Dendritic cell treated with granulocyte-macrophage colony-stimulating factor and Interleukin-4, amounts not matched to agents 40 ng/mL and 50 ng/mL, for 4 days (primary cell): Measurements from ENCODE around the gene CFAP53.

ENCODE experiments used
- H3K27ac Mint-ChIP-seq: one replicate; pipeline ENCODE4 v1.8.0; 2022; ENCODE audit warnings: mild to moderate bottlenecking, mixed read lengths
- H3K27me3 Mint-ChIP-seq: one replicate; pipeline ENCODE4 v1.8.0; 2022; ENCODE audit warnings: mild to moderate bottlenecking, mixed read lengths
- H3K36me3 Mint-ChIP-seq: one replicate; pipeline ENCODE4 v1.8.0; 2022; ENCODE audit warnings: low read depth, mixed read lengths
- H3K4me1 Mint-ChIP-seq: one replicate; pipeline ENCODE4 v1.8.0; 2022; ENCODE audit warnings: low read depth, mixed read lengths
- H3K4me3 Mint-ChIP-seq: one replicate; pipeline ENCODE4 v1.8.0; 2022; ENCODE audit warnings: mild to moderate bottlenecking, moderate library complexity, mixed read lengths
- H3K9me3 Mint-ChIP-seq: one replicate; pipeline ENCODE4 v1.8.0; 2022; ENCODE audit warnings: mixed read lengths
- intact Hi-C: fragments of 100-400 bp; cut with micrococcal nuclease; formaldehyde crosslinking; loops from one replicate; pipeline ENCODE4 v1.15.0; 2022

Gene CFAP53

GRCh38 chr18:50284255-50284885 is 18.1 kb upstream of the CFAP53 start:
- intact Hi-C loops: loop anchor here (10.0 kb wide), 2 partner anchors 470 to 790 kb away; partner anchors contain the start of genes ACAA2 and RPL17
- peak overlapping the region; percentile 35 for H3K27ac Mint-ChIP-seq
- H3K4me3 Mint-ChIP-seq: no peak overlapping the region
- H3K9me3 Mint-ChIP-seq: no peaks in the 10 kb centered on the region
- H3K27me3 Mint-ChIP-seq: no peaks in the 10 kb centered on the region
- H3K36me3 Mint-ChIP-seq: peaks cover 78% of the 10 kb centered on the region
- H3K4me1 Mint-ChIP-seq: peaks cover 74% of the 10 kb centered on the region

- no peak overlapping the region for H3K4me3 Mint-ChIP-seq
- peak overlapping the region; percentile 35 for H3K27ac Mint-ChIP-seq
- H3K4me1 Mint-ChIP-seq: peaks cover 73% of the 10 kb centered on the region
- H3K27me3 Mint-ChIP-seq: no peaks in the 10 kb centered on the region
- H3K36me3 Mint-ChIP-seq: peaks cover 84% of the 10 kb centered on the region
- H3K9me3 Mint-ChIP-seq: no peaks in the 10 kb centered on the region
- intact Hi-C loops: loop anchor here (10.0 kb wide), 2 partner anchors 469 to 789 kb away; partner anchors contain the start of genes ACAA2 and RPL17
Observed at GRCh38 chr18:50283469-50284209, 17.3 kb upstream of the CFAP53 start.

GRCh38 chr18:50282521-50283335 is 16.4 kb upstream of the CFAP53 start:
- peaks cover 83% of the 10 kb centered on the region for H3K36me3 Mint-ChIP-seq
- peak overlapping the region; percentile 95 for H3K4me3 Mint-ChIP-seq
- intact Hi-C loops: loop anchor here (10.0 kb wide), 2 partner anchors 468 to 788 kb away; partner anchors contain the start of genes ACAA2 and RPL17
- H3K27me3 Mint-ChIP-seq: no peaks in the 10 kb centered on the region
- no peak overlapping the region for H3K27ac Mint-ChIP-seq
- H3K4me1 Mint-ChIP-seq: peaks cover 73% of the 10 kb centered on the region
- H3K9me3 Mint-ChIP-seq: no peaks in the 10 kb centered on the region

- peaks cover 78% of the 10 kb centered on the region for H3K36me3 Mint-ChIP-seq
- no peaks in the 10 kb centered on the region for H3K27me3 Mint-ChIP-seq
- intact Hi-C loops: loop anchor here (1.0 to 10.0 kb wide), 4 partner anchors 16 to 787 kb away; partner anchors contain the start of genes ACAA2, CFAP53 and RPL17
- peak overlapping the region; percentile 95 for H3K4me3 Mint-ChIP-seq
- H3K9me3 Mint-ChIP-seq: no peaks in the 10 kb centered on the region
- peak overlapping the region; percentile 92 for H3K27ac Mint-ChIP-seq
- H3K4me1 Mint-ChIP-seq: peaks cover 70% of the 10 kb centered on the region
Observed at GRCh38 chr18:50281972-50282520, 15.8 kb upstream of the CFAP53 start.

GRCh38 chr18:50281295-50281971 is 15.1 kb upstream of the CFAP53 start, which contains the start of gene MBD1:
MBD1 (minus strand) TSS chr18:50281523; CDS start chr18:50279992, 1,531 bp downstream.
- no peaks in the 10 kb centered on the region for H3K9me3 Mint-ChIP-seq

GRCh38 chr18:50280707-50281294 is 14.5 kb upstream of the CFAP53 start:
- no peaks in the 10 kb centered on the region for H3K27me3 Mint-ChIP-seq
- peak overlapping the region; percentile 95 for H3K4me3 Mint-ChIP-seq
- H3K27ac Mint-ChIP-seq: peak overlapping the region; percentile 92
- peaks cover 58% of the 10 kb centered on the region for H3K4me1 Mint-ChIP-seq
- no peaks in the 10 kb centered on the region for H3K9me3 Mint-ChIP-seq
- peaks cover 78% of the 10 kb centered on the region for H3K36me3 Mint-ChIP-seq
- intact Hi-C loops: loop anchor here (1.0 to 10.0 kb wide), 4 partner anchors 14 to 786 kb away; partner anchors contain the start of genes ACAA2, CFAP53 and RPL17

More at GRCh38 chr18:50281295-50281971, 15.1 kb upstream of the CFAP53 start, which contains the start of gene MBD1:
- Mint-ChIP-seq H3K4me1 (peaks cover 64% of the 10 kb centered on the region), H3K36me3 (peaks cover 78% of the 10 kb centered on the region), H3K27ac (peak within 1 kb of the TSS; percentile 92), H3K4me3 (peak within 1 kb of the TSS; percentile 95), H3K27me3 (no peaks in the 10 kb centered on the region)
- intact Hi-C loops: loop anchor here (1.0 to 10.0 kb wide), 4 partner anchors 15 to 787 kb away; partner anchors contain the start of genes ACAA2, CFAP53 and RPL17

GRCh38 chr18:50279752-50280151 is 13.5 kb upstream of the CFAP53 start:
- intact Hi-C loops: loop anchor here (10.0 kb wide), 2 partner anchors 465 to 785 kb away; partner anchors contain the start of genes ACAA2 and RPL17
- Mint-ChIP-seq H3K9me3 (no peaks in the 10 kb centered on the region), H3K27ac (peak overlapping the region; percentile 92), H3K27me3 (no peaks in the 10 kb centered on the region), H3K36me3 (peaks cover 78% of the 10 kb centered on the region), H3K4me3 (peak overlapping the region; percentile 95), H3K4me1 (peaks cover 49% of the 10 kb centered on the region)

- H3K27me3 Mint-ChIP-seq: no peaks in the 10 kb centered on the region
- intact Hi-C loops: no loop called here
Observed at GRCh38 chr18:50277942-50278341, 11.6 kb upstream of the CFAP53 start.

GRCh38 chr18:50276452-50276851 is 10.2 kb upstream of the CFAP53 start:
- intact Hi-C loops: no loop called here
- H3K9me3 Mint-ChIP-seq: no peaks in the 10 kb centered on the region
- H3K27ac Mint-ChIP-seq: no peak overlapping the region
- H3K27me3 Mint-ChIP-seq: no peaks in the 10 kb centered on the region
- no peak overlapping the region for H3K4me3 Mint-ChIP-seq
- H3K4me1 Mint-ChIP-seq: peaks cover 21% of the 10 kb centered on the region
- H3K36me3 Mint-ChIP-seq: peaks cover 78% of the 10 kb centered on the region

More at GRCh38 chr18:50277942-50278341, 11.6 kb upstream of the CFAP53 start:
- Mint-ChIP-seq H3K4me3 (no peak overlapping the region), H3K36me3 (peaks cover 78% of the 10 kb centered on the region), H3K9me3 (no peaks in the 10 kb centered on the region), H3K4me1 (peaks cover 35% of the 10 kb centered on the region), H3K27ac (no peak overlapping the region)

GRCh38 chr18:50275503-50276036 is 9.3 kb upstream of the CFAP53 start:
- intact Hi-C loops: no loop called here
- Mint-ChIP-seq H3K27ac (peak overlapping the region; percentile 3), H3K36me3 (peaks cover 78% of the 10 kb centered on the region), H3K4me1 (peaks cover 15% of the 10 kb centered on the region), H3K27me3 (no peaks in the 10 kb centered on the region), H3K9me3 (no peaks in the 10 kb centered on the region), H3K4me3 (no peak overlapping the region)

GRCh38 chr18:50274941-50275340 is 8.6 kb upstream of the CFAP53 start:
- H3K4me1 Mint-ChIP-seq: peaks cover 9% of the 10 kb centered on the region
- no peak overlapping the region for H3K4me3 Mint-ChIP-seq
- no peaks in the 10 kb centered on the region for H3K9me3 Mint-ChIP-seq
- peak overlapping the region; percentile 3 for H3K27ac Mint-ChIP-seq
- intact Hi-C loops: no loop called here
- no peaks in the 10 kb centered on the region for H3K27me3 Mint-ChIP-seq
- H3K36me3 Mint-ChIP-seq: peaks cover 80% of the 10 kb centered on the region

GRCh38 chr18:50274044-50274442 is 7.7 kb upstream of the CFAP53 start:
- H3K36me3 Mint-ChIP-seq: peaks cover 84% of the 10 kb centered on the region
- no peak overlapping the region for H3K4me3 Mint-ChIP-seq
- no peak overlapping the region for H3K27ac Mint-ChIP-seq
- H3K4me1 Mint-ChIP-seq: peaks cover 3% of the 10 kb centered on the region
- no peaks in the 10 kb centered on the region for H3K9me3 Mint-ChIP-seq
- intact Hi-C loops: no loop called here
- H3K27me3 Mint-ChIP-seq: no peaks in the 10 kb centered on the region
